GM18519 (cell line): Measurements from ENCODE around the gene ICE1.

ENCODE experiments used
- ATAC-seq: cut with Tn5 transposase; IDR thresholded peaks from one replicate; pipeline ENCODE4 v1.9.1; 2021; ENCODE audit warnings: mild to moderate bottlenecking, moderate library complexity; ENCODE audit not compliant: unreplicated experiment, low FRiP score

Gene ICE1

GRCh38 chr5:5524327-5524726 lies 101.8 kb downstream of the ICE1 start:
- no peak for ATAC-seq

GRCh38 chr5:5531371-5531770 lies 108.9 kb downstream of the ICE1 start:
- no peak for ATAC-seq

GRCh38 chr5:5532306-5533076 lies 110.0 kb downstream of the ICE1 start:
- ATAC-seq, result no peak

GRCh38 chr5:5533927-5534326 lies 111.5 kb downstream of the ICE1 start:
- ATAC-seq, result no peak

- no peak for ATAC-seq
Observed at GRCh38 chr5:5534333-5534732, 111.9 kb downstream of the ICE1 start.

GRCh38 chr5:5536871-5537270 lies 114.4 kb downstream of the ICE1 start:
- ATAC-seq, result no peak

- no peak for ATAC-seq
Observed at GRCh38 chr5:5537426-5537825, 114.9 kb downstream of the ICE1 start.

GRCh38 chr5:5539590-5539989 lies 117.1 kb downstream of the ICE1 start:
- ATAC-seq, result no peak
